ENCODE data around the gene PIGL.

- TF ChIP-seq EZH2 (IDR thresholded peaks at IDR 0.05) (no peak), POLR2AphosphoS5 (IDR thresholded peaks at IDR 0.05; ENCODE audit: borderline replicate concordance, low read depth, low read length) (no peak)
Measured at GRCh38 chr17:16261049-16261448, 44.0 kb downstream of the PIGL start.
